Heart left ventricle (tissue), 16 donors: Measurements from ENCODE around the gene LIME1. TPM values are rescaled to one million over a fixed set of nuclear protein-coding genes. Genes with fewer than 3 reads are reported as not detected.

Experiments used
- ATAC-seq, 4 donors: fragments of 200-7000 bp; cut with Tn5 transposase; one replicate each; pipeline ENCODE4 v1.9.1; 2020 to 2022; ENCODE audit warnings: moderate library complexity in 4 of 4, mild to moderate bottlenecking in 3 of 4, moderate number of reproducible peaks in 1 of 4
- DNase-seq, 5 donors: peaks; one replicate each; pipeline ENCODE4 v3.0.0-alpha.2; 2020
- H3K27ac ChIP-seq, 12 donors: fragments of 200-600 bp; sonication (generic) in 4 of 12; one replicate each; pipeline versions ENCODE4 v1.5.0 to v1.8.0; 2016 to 2022; ENCODE audit warnings: mild to moderate bottlenecking in 2 of 12
- H3K27me3 ChIP-seq, 9 donors: fragments of 200-600 bp; sonication (generic) in 2 of 9; one replicate each; pipeline versions ENCODE4 v1.5.1 to v1.8.0; 2016 to 2022; ENCODE audit warnings: mild to moderate bottlenecking in 3 of 9
- H3K36me3 ChIP-seq, 9 donors: fragments of 200-600 bp; sonication (generic) in 2 of 9; one replicate each; pipeline versions ENCODE4 v1.5.0 to v1.8.0; 2018 to 2022; ENCODE audit warnings: mild to moderate bottlenecking in 2 of 9
- H3K4me1 ChIP-seq, 12 donors: fragments of 200-600 bp; sonication (generic) in 4 of 12; one replicate each; pipeline versions ENCODE4 v1.5.0 to v1.8.0; 2016 to 2022; ENCODE audit warnings: mild to moderate bottlenecking in 3 of 12
- H3K4me3 ChIP-seq, 12 donors: fragments of 200-600 bp; sonication (generic) in 4 of 12; one replicate each; pipeline versions ENCODE4 v1.5.0 to v1.8.0; 2017 to 2022; ENCODE audit warnings: mild to moderate bottlenecking in 9 of 12, moderate library complexity in 4 of 12
- H3K9me3 ChIP-seq, 12 donors: fragments of 200-600 bp; sonication (generic) in 4 of 12; one replicate each; pipeline versions ENCODE4 v1.5.0 to v1.8.0; 2016 to 2022; ENCODE audit warnings: mild to moderate bottlenecking in 1 of 12
- POLR2A ChIP-seq, 2 donors: fragments of 450-650 bp; IDR thresholded peaks; one replicate each; pipeline ENCODE4 v1.6.1; 2017; ENCODE audit warnings: antibody characterized with exemption in 2 of 2, mild to moderate bottlenecking in 2 of 2, moderate library complexity in 2 of 2
- WGBS, 4 donors: extraction: QIAGEN DNeasy Blood & Tissue Kit in 2 of 4; methylation state at CpG; one replicate each; pipeline versions ENCODE4 v1.1.5 to v1.1.7; 2013 to 2018; 5-methylcytosine and 5-hydroxymethylcytosine counted together
- intact Hi-C, 10 donors: fragments of 100-400 bp; cut with DNase I; formaldehyde crosslinking; loops; one replicate each; pipeline versions ENCODE4 v1.11.1 to v1.14.2; 2022
- polyA plus RNA-seq, 2 donors: library from polyadenylated mRNA; stranded (reverse); fragments of 200-250 nt; gene quantifications; one replicate each; pipeline ENCODE4 v1.2.3, GENCODE V29; 2013
- total RNA-seq, 9 donors: library from RNA; depleted of rRNA in 2 of 9; stranded (reverse); fragments of >200 nt in 2 of 9; fragmentation: NEBNext Ultra II Directional in 3 of 9; extraction: Animal tissue kit (Norgen Biotek cat#: 25700) in 3 of 9; gene quantifications; one replicate each; pipeline versions ENCODE4 v1.1.0 to v1.2.4, GENCODE V29; 2016 to 2023
- TF ChIP-seq, protein P1 (sequence below), 12 donors: fragments of 200-600 bp; sonication (generic) in 4 of 12; IDR thresholded peaks; one replicate each; pipeline versions ENCODE4 v1.5.0 to v1.8.0; 2018 to 2022; ENCODE audit warnings: antibody characterized with exemption in 12 of 12, mild to moderate bottlenecking in 5 of 12
- donor health status: ischemic (EF 13 %, LVEDD 7.1; RV severe dilation, severe dysfunction).
- donor health status: healthy with polysubstance abuse.
- donor health status: DM: no; HTN: yes; CAD: no.
- donor health status: DM: no; HTN: no; CAD: no.
- donor health status: ischemic (EF 25% LVEDD 6.9; RV normal size, moderate dysfunction).
- donor health status: ischemic (EF 25% LVEDD 5.7; RV mildly dilated, moderate dysfunction).
- donor health status: healthy.
- donor health status: DM: yes; HTN: yes; CAD: no.
- donor health status: ischemic (EF 35%, LVEDD 5.7; RV mildly dilated, moderate dysfunction).
- donor health status: nonischemic (EF 11% LVEDD 7.7; RV severe dilation, severe dysfunction).
- donor health status: DM: yes; HTN: yes; CAD: no.
- donor health status: PGD.
- donor health status: ischemic (EF 29% LVEDD 5.4; RV normal size, mild dysfunction).
- donor health status: nonischemic (EF 23%, LVEDD 6.1; RV moderate dilation, normal function).

LIME1 gene
- total and polyA plus RNA-seq, 11 donors = 0.95 to 7.1 (median 3.4) TPM

DNA sequence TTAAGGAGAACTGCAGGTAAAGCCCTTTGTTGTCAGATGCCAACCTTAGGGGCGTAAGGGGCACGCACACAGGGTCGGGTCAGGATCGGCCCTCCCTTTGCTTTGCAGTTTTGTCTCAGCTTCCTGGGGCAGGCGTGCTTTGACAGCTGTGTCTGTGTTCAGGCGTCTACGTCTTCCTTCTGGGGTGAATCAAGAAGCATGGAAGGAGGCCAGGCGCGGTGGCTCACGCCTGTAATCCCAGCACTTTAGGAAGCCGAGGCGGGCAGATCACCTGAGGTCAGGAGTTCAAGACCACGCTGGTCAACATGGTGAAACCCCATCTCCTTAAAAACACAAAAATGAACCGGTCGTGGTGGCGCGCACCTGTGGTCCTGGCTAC is 27.3 kb upstream of the LIME1 start:
- DNase-seq (no peak), ATAC-seq (no peak)
- H3K36me3 ChIP-seq = peaks cover 0 to 82% (median 65%) of the 10 kb centered on the region in 9 donors
- no peaks in the 10 kb centered on the region for H3K27me3 ChIP-seq
- WGBS, 4 donors = 89 to 91% (median 90%) methylated on average over 17 of the region's 17 CpGs
- H3K4me1 ChIP-seq = peaks cover 3 to 42% (median 25%) of the 10 kb centered on the region in 12 donors
- intact Hi-C loops = loop anchor here in 1 of 10 donors (5.0 kb wide), 1 partner anchor 153 kb away; the partner anchor contains the start of gene ABHD16B
- TF ChIP-seq, protein P1, sequence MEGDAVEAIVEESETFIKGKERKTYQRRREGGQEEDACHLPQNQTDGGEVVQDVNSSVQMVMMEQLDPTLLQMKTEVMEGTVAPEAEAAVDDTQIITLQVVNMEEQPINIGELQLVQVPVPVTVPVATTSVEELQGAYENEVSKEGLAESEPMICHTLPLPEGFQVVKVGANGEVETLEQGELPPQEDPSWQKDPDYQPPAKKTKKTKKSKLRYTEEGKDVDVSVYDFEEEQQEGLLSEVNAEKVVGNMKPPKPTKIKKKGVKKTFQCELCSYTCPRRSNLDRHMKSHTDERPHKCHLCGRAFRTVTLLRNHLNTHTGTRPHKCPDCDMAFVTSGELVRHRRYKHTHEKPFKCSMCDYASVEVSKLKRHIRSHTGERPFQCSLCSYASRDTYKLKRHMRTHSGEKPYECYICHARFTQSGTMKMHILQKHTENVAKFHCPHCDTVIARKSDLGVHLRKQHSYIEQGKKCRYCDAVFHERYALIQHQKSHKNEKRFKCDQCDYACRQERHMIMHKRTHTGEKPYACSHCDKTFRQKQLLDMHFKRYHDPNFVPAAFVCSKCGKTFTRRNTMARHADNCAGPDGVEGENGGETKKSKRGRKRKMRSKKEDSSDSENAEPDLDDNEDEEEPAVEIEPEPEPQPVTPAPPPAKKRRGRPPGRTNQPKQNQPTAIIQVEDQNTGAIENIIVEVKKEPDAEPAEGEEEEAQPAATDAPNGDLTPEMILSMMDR (IDR thresholded peaks at IDR 0.05) = no peak
- TF ChIP-seq POLR2A (IDR thresholded peaks at IDR 0.05) = no peak
- peak overlapping the region in 7 of 12 donors; percentile 65 to 94 (median 87) for H3K4me3 ChIP-seq
- H3K27ac ChIP-seq = no peak overlapping the region
- peaks cover 0 to 13% (median 0%) of the 10 kb centered on the region in 12 donors for H3K9me3 ChIP-seq

DNA sequence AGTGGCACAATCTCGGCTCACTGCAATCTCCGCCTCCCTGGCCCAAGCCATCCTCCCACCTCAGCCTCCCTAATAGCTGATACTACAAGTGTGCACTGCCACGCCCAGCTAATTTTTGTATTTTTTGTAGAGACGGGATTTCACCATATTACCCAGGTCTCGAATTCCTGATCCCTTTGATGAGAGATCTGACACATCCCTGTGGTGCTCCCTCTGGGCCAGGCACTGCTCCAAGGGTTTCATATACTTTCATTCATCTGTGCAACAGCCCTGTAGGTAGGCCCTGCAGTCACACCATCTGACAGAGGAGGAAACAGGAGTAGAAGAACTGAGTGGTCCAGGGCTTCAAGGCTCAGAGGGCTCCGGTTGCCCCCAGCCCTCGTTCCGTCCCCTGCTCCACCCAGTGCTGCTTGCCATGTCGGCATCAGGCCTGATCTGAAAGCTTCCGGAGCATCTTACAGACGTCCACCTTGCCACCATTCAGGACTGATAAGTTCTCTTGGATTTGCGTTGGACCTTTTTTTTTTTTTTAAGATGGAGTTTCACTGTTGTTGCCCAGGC is 25.3 kb upstream of the LIME1 start:
- peaks cover 0 to 32% (median 10%) of the 10 kb centered on the region in 12 donors for H3K9me3 ChIP-seq
- ATAC-seq = no peak
- intact Hi-C loops = loop anchor here in 1 of 10 donors (10.0 kb wide), 1 partner anchor 154 kb away; the partner anchor contains the start of genes ABHD16B and TPD52L2
- peaks cover 3 to 37% (median 21%) of the 10 kb centered on the region in 12 donors for H3K4me1 ChIP-seq
- TF ChIP-seq, protein P1 (IDR thresholded peaks at IDR 0.05) = no peak
- no peak for TF ChIP-seq POLR2A (IDR thresholded peaks at IDR 0.05)
- no peak overlapping the region for H3K4me3 ChIP-seq
- no peak overlapping the region for H3K27ac ChIP-seq
- DNase-seq = no peak
- whole genome bisulfite sequencing, 4 donors = 81 to 85% (median 83%) methylated on average over 12 of the region's 12 CpGs
- H3K27me3 ChIP-seq = no peaks in the 10 kb centered on the region
- peaks cover 0 to 77% (median 61%) of the 10 kb centered on the region in 9 donors for H3K36me3 ChIP-seq

DNA sequence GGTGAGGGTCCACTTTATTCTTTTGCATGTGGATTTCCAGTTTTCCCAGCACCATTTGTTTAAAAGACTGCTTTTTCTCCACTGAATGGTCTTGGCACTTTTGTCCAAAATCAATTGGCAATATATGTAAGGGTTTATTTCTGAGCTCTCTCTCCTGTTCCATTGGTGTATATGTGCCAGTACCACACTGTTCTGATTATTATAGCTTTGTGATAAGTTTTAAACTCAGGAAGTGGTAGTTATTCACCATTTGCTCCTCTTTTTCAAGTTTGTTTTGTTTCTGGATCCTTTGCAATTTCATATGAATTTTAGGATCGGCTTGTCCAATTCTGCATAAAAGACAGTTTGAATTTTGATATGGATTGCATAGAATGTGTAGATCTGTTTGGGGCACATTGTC is 24.3 kb upstream of the LIME1 start:
- intact Hi-C loops = loop anchor here in 1 of 10 donors (10.0 kb wide), 1 partner anchor 153 kb away; the partner anchor contains the start of genes ABHD16B and TPD52L2
- H3K27ac ChIP-seq = no peak overlapping the region
- peaks cover 0 to 76% (median 58%) of the 10 kb centered on the region in 9 donors for H3K36me3 ChIP-seq
- H3K27me3 ChIP-seq = no peaks in the 10 kb centered on the region
- no peak overlapping the region for H3K4me3 ChIP-seq
- ATAC-seq (no peak), DNase-seq (no peak)
- peaks cover 0 to 35% (median 10%) of the 10 kb centered on the region in 12 donors for H3K9me3 ChIP-seq
- WGBS, 4 donors = 97 to 100% (median 100%) methylated on average over 1 of the region's 1 CpG
- H3K4me1 ChIP-seq = peaks cover 0 to 28% (median 12%) of the 10 kb centered on the region in 12 donors
- no peak for TF ChIP-seq POLR2A (IDR thresholded peaks at IDR 0.05)
- TF ChIP-seq, protein P1 (IDR thresholded peaks at IDR 0.05) = no peak

DNA sequence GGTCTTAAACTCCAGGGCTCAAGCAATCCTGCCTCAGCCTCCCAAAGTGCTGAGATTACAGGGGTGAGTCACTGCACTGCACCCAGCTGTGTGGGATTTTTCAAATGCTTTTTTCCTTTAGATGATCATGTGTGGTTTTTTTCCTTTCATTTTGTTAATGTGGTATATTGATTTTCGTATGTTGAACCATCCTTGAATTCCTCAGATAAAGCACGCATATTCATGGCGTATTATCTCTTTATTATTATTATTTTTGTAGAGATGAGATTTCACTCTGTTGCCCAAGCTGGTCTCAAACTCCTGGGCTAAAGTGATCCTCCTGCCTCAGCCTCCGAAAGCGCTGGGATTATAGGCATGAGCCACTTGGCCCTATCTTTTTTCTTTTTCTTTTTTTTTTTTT is 21.6 kb upstream of the LIME1 start:
- no peak overlapping the region for H3K4me3 ChIP-seq
- intact Hi-C loops = loop anchor here in 1 of 10 donors (10.0 kb wide), 1 partner anchor 150 kb away; the partner anchor contains the start of genes ABHD16B and TPD52L2
- 98 to 99% (median 98%) methylated on average over 5 of the region's 5 CpGs for WGBS, 4 donors
- no peak for TF ChIP-seq POLR2A (IDR thresholded peaks at IDR 0.05)
- TF ChIP-seq, protein P1 (IDR thresholded peaks at IDR 0.05) = no peak
- no peaks in the 10 kb centered on the region for H3K27me3 ChIP-seq
- peaks cover 0 to 49% (median 18%) of the 10 kb centered on the region in 12 donors for H3K9me3 ChIP-seq
- no peak overlapping the region for H3K27ac ChIP-seq
- H3K36me3 ChIP-seq = peaks cover 0 to 88% (median 68%) of the 10 kb centered on the region in 9 donors
- DNase-seq = no peak
- peaks cover 0 to 13% (median 0%) of the 10 kb centered on the region in 12 donors for H3K4me1 ChIP-seq
- ATAC-seq = no peak
